WTC11 (cell line): ENCODE measurements around the gene NRTN.

ENCODE experiments used
- CTCF ChIP-seq: fragments of 200-600 bp; IDR thresholded peaks from 2 replicates; pipeline ENCODE4 v1.8.0; 2022; ENCODE audit warnings: antibody characterized with exemption
- ESRRA ChIP-seq: sonication (generic); formaldehyde crosslinking; IDR thresholded peaks from 2 replicates; pipeline ENCODE4 v1.8.1; 2022; ENCODE audit warnings: mild to moderate bottlenecking, missing genetic modification reagents, borderline replicate concordance
- FOXJ3 ChIP-seq: sonication (generic); formaldehyde crosslinking; IDR thresholded peaks from 2 replicates; pipeline ENCODE4 v1.9.0; 2021; ENCODE audit warnings: missing genetic modification reagents, mild to moderate bottlenecking, borderline replicate concordance
- TEAD1 ChIP-seq: sonication (generic); formaldehyde crosslinking; IDR thresholded peaks from 2 replicates; pipeline ENCODE4 v1.8.0; 2022; ENCODE audit warnings: mild to moderate bottlenecking, missing genetic modification reagents
- ZNF425 ChIP-seq: fragments of 250-450 bp; sonication (Bioruptor Pico); conservative IDR thresholded peaks from 2 replicates; pipeline ENCODE4 v1.9.0; 2021; ENCODE audit warnings: mild to moderate bottlenecking

DNA sequence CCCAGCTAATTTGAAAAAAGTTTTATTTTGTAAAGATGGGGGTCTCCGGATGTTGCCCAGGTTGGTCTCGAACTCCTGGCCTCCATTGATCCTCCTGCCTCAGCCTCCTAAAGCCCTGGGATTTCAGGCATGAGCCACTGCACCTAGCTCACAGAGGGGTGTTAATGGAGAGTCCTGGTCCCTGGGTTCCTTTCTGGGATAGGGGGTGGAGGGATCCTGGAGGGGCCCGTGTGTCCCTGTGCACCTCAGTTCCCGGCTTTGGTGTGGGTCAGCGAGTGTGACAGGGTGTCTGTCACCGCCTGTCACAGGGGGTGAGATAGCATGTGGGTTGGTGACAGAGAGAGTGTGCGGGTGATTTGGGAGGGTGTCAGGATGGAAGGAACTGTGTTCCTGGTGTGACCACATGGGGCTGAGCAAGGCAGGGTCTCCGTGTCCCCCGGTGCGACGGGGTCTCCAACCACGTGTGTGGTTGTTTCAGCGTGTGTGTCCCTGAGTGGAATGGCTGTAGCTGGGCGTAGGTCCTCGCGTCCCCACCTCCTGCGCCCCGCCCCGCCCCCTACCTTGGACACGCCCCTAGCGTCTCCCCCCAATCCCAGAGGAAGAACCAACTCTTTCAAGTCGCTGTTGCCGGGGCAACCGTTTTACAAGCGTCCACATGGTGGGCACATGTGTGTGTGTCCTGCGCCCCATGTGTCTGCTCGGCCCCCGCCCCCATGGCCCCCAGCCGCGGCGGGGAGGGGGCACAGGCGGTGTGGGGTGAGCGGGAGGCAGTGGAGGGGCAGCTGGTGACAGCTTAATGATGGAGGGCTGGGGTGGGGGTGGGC is 2.9 kb upstream of the NRTN start:
- TF ChIP-seq CTCF (no peak), FOXJ3 (no peak), TEAD1 (CRISPR knock-in tag) (no peak), ESRRA (no peak), ZNF425 (CRISPR knock-in tag) (no peak)
